Uterus (tissue), 2 donors: ENCODE data around the gene AREL1.

Experiments used
- POLR2A ChIP-seq, 2 donors: fragments of 450-650 bp; IDR thresholded peaks; one replicate each; pipeline ENCODE4 v1.6.1; 2016; ENCODE audit warnings: antibody characterized with exemption in 2 of 2, mild to moderate bottlenecking in 1 of 2, moderate library complexity in 1 of 2
- TF ChIP-seq, protein P1 (sequence below), 4 experiments: fragments of 200-600 bp in 2 of 4; fragments of 450-650 bp in 2 of 4; sonication (generic) in 2 of 4; IDR thresholded peaks; one replicate each; pipeline ENCODE4 v1.5.1; 2016 to 2019; ENCODE audit warnings: antibody characterized with exemption in 4 of 4, mild to moderate bottlenecking in 2 of 4, moderate library complexity in 1 of 4

DNA sequence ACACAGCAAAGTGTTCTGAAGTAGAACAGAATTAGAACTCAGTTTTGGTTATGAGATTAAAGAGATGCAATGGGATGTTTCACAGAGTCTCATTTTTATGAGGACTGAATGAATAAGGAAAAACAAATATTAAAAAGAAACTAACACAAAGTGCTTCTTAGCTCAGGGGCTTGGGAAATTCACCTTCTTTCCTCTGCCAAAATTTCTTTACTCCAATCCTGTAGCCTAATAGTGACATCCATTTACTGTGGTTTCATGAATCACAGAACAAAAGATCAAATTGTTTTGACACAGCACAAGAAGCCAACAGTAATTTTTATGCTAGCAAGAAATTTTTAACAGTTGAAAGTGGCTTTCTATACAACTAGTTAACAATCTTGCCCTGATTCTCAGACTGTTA is 37.7 kb downstream of the AREL1 start:
- TF ChIP-seq POLR2A (IDR thresholded peaks at IDR 0.05) = no peak
- TF ChIP-seq, protein P1, sequence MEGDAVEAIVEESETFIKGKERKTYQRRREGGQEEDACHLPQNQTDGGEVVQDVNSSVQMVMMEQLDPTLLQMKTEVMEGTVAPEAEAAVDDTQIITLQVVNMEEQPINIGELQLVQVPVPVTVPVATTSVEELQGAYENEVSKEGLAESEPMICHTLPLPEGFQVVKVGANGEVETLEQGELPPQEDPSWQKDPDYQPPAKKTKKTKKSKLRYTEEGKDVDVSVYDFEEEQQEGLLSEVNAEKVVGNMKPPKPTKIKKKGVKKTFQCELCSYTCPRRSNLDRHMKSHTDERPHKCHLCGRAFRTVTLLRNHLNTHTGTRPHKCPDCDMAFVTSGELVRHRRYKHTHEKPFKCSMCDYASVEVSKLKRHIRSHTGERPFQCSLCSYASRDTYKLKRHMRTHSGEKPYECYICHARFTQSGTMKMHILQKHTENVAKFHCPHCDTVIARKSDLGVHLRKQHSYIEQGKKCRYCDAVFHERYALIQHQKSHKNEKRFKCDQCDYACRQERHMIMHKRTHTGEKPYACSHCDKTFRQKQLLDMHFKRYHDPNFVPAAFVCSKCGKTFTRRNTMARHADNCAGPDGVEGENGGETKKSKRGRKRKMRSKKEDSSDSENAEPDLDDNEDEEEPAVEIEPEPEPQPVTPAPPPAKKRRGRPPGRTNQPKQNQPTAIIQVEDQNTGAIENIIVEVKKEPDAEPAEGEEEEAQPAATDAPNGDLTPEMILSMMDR (IDR thresholded peaks at IDR 0.05) = no peak
